ENCODE results near the gene TTLL5. TPM values are rescaled to one million over a fixed set of nuclear protein-coding genes. Genes with fewer than 3 reads are reported as not detected.

Gene TTLL5
- total RNA-seq, 1 donor from 2014 or later, result 26.0 TPM

DNA sequence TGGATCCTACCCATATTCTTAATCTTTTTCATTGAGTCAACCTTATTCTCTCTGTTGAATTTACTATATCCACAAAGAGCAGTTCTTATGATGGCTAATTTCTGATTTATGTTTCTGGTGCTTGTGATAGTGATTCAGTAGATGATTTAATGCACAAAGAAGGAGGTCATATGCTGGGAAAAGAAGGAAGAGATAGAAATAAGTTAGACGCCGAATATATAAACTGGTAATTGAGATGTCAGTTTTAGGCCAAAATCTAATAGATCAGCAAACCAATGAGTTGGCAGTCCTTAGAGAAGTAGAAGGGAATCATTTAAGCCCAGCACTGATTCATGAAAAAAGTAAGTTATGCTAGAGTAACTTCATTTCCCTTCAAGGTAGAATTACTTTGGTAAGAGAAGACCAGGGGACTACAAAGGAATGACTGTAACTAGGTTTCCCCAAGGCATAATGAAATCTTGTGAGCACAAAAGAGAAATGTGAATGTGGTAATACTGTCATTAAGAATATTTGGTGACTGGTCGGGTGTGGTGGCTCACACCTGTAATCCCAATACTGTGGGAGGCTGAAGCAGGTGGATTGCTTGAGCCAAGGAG lies 188.4 kb downstream of the TTLL5 start:
- intact Hi-C loops (cut with DNase I), result no loop called here
- H3K4me3 ChIP-seq, result no peak overlapping the region
- no peak overlapping the region for H3K27ac ChIP-seq
- TF ChIP-seq, protein P1, sequence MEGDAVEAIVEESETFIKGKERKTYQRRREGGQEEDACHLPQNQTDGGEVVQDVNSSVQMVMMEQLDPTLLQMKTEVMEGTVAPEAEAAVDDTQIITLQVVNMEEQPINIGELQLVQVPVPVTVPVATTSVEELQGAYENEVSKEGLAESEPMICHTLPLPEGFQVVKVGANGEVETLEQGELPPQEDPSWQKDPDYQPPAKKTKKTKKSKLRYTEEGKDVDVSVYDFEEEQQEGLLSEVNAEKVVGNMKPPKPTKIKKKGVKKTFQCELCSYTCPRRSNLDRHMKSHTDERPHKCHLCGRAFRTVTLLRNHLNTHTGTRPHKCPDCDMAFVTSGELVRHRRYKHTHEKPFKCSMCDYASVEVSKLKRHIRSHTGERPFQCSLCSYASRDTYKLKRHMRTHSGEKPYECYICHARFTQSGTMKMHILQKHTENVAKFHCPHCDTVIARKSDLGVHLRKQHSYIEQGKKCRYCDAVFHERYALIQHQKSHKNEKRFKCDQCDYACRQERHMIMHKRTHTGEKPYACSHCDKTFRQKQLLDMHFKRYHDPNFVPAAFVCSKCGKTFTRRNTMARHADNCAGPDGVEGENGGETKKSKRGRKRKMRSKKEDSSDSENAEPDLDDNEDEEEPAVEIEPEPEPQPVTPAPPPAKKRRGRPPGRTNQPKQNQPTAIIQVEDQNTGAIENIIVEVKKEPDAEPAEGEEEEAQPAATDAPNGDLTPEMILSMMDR (IDR thresholded peaks at IDR 0.05), result no peak
- ATAC-seq (no peak), DNase-seq (no peak)
- H3K27me3 ChIP-seq, result no peaks in the 10 kb centered on the region
- H3K9me3 ChIP-seq, result no peaks in the 10 kb centered on the region
- H3K4me1 ChIP-seq, result no peaks in the 10 kb centered on the region
- H3K36me3 ChIP-seq, result no peaks in the 10 kb centered on the region

DNA sequence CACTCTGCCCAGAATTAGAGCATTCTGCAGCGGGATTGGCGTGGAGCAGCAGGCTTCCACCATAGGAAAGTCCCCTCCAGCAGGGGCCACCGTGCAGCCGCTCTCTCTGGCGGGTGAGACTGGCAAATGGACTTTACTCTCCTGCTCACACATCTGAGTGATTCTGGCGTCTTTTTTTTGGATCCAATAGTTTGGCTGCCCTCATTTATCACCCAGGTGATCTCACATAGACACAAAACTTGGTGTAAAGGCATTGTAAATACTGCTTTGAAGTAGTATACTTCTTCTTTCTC lies 190.5 kb downstream of the TTLL5 start:
- Histone ChIP-seq H3K9me3 (no peaks in the 10 kb centered on the region), H3K27ac (no peak overlapping the region), H3K27me3 (no peaks in the 10 kb centered on the region), H3K4me3 (no peak overlapping the region), H3K4me1 (no peaks in the 10 kb centered on the region), H3K36me3 (no peaks in the 10 kb centered on the region)
- ATAC-seq (no peak), DNase-seq (no peak)
- TF ChIP-seq, protein P1 (IDR thresholded peaks at IDR 0.05), result no peak
- intact Hi-C loops (cut with DNase I), result no loop called here

DNA sequence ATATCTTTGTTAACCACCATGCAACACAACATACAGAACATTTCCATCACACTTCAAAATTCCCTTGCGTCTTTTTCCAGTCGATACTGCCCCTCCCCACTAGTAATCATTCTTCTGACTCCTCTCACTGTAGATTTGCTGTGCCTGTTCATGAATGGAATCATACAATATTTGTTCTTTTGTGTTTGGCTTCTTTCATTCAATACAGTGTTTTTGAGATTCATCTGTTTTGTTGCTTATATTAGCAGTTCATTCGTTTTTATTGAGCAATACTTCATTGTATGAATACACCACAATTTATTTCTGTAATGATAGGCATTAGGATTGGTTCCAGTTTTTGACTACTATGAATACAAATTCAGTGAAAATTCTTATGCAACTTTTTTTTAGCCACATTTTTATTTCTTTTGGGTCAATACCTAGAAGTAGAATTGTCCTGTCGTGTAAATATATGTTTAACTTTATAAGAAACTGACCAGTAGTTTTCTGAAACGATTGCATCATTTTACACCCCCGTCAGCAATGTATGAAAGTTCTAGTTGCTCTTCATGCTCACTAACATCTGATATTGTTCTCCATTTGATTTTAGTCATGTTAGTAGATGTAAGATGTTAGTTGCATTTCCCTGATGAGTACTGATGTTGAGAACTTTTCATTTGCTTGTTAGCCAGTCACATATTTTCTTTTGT lies 193.2 kb downstream of the TTLL5 start:
- no peaks in the 10 kb centered on the region for H3K9me3 ChIP-seq

DNA sequence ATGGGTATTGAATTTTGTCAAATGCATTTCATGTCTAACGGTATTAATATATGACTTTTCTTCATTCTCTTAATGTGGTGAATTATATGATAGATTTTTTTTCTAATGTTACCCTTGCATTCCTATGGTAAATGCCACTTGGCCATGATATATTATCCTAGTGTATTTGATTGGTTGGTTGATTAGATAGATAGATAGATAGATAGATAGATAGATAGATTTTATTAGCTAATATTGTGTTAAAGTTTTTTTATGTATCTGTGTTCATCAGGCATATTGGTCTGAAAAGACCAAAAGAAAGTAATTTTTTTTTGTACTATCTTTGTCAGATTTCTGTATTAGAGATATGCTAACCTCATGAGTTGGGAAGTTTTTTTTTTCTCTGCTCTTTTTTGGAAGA lies 196.2 kb downstream of the TTLL5 start:
- no peak for ATAC-seq
- no peaks in the 10 kb centered on the region for H3K4me1 ChIP-seq
- no peak overlapping the region for H3K4me3 ChIP-seq
- no peaks in the 10 kb centered on the region for H3K27me3 ChIP-seq
- no peak overlapping the region for H3K27ac ChIP-seq
- DNase-seq, result no peak
- intact Hi-C loops (cut with DNase I), result no loop called here
- no peaks in the 10 kb centered on the region for H3K36me3 ChIP-seq
- TF ChIP-seq, protein P1 (IDR thresholded peaks at IDR 0.05), result no peak
- no peaks in the 10 kb centered on the region for H3K9me3 ChIP-seq

More for the DNA sequence above, 193.2 kb downstream of the TTLL5 start:
- DNase-seq (no peak), ATAC-seq (no peak)
- H3K36me3 ChIP-seq, result no peaks in the 10 kb centered on the region
- H3K27me3 ChIP-seq, result no peaks in the 10 kb centered on the region
- no peak overlapping the region for H3K4me3 ChIP-seq
- TF ChIP-seq, protein P1 (IDR thresholded peaks at IDR 0.05), result no peak
- H3K27ac ChIP-seq, result no peak overlapping the region
- intact Hi-C loops (cut with DNase I), result no loop called here
- H3K4me1 ChIP-seq, result no peaks in the 10 kb centered on the region

DNA sequence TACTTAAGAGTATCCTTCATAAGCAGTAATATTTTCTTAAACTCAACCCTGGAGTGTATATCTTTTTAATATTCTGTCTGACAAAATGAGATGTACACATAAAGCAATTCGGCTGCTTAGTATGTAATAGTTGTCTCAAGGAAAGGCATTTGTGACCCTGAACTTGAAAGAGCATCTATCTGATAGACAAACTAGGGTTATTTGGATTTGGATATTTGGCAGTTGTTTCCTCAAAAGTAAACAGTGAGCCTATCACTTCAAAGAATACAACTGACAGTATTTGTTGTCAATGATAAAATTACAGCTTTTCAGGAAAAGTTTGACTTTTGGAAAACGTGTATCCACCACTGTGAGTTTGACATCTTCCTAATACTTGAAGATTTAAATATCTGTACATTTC lies 197.3 kb downstream of the TTLL5 start:
- Histone ChIP-seq H3K27ac (no peak overlapping the region), H3K36me3 (no peaks in the 10 kb centered on the region), H3K4me3 (no peak overlapping the region), H3K9me3 (no peaks in the 10 kb centered on the region), H3K27me3 (no peaks in the 10 kb centered on the region), H3K4me1 (no peaks in the 10 kb centered on the region)
- DNase-seq (no peak), ATAC-seq (no peak)
- TF ChIP-seq, protein P1 (IDR thresholded peaks at IDR 0.05), result no peak
- intact Hi-C loops (cut with DNase I), result no loop called here

All from upper lobe of right lung (tissue), 1 donor.